Keratinocyte (primary cell): ENCODE results near the gene FYB1. TPM values are rescaled to one million over a fixed set of nuclear protein-coding genes. Genes with fewer than 3 reads are reported as not detected.

Experiments used
- DNase-seq: peaks from one replicate; pipeline ENCODE4 v3.0.0-alpha.2; 2011; ENCODE audit warnings: low read depth, missing footprints, low spot score
- FAIRE-seq: peaks from 2 replicates; lab custom pipeline; 2011; peaks lifted over from hg19 to GRCh38; lab: Jason Lieb, UNC
- H2AFZ ChIP-seq: 2 replicates; pipeline ENCODE4 v1.6.0; 2012; ENCODE audit warnings: low read length, control low read depth, inconsistent platforms; ENCODE audit not compliant: control insufficient read depth
- H3K27ac ChIP-seq: 2 replicates; pipeline ENCODE4 v1.5.1; 2011; ENCODE audit warnings: low read length; ENCODE audit not compliant: control insufficient read depth, insufficient read depth
- H3K27me3 ChIP-seq: 3 replicates; pipeline ENCODE4 v1.6.0; 2011; ENCODE audit warnings: low read length; ENCODE audit not compliant: control insufficient read depth, insufficient read depth; ENCODE audit errors: extremely low read depth
- H3K36me3 ChIP-seq, 2 experiments: 2 replicates in 1 of 2; 3 replicates in 1 of 2; pipeline ENCODE4 v1.5.1; 2011; ENCODE audit warnings: low read length in 2 of 2, mild to moderate bottlenecking in 1 of 2; ENCODE audit not compliant: control insufficient read depth in 2 of 2, insufficient read depth in 2 of 2; ENCODE audit errors: extremely low read depth in 1 of 2
- H3K4me1 ChIP-seq: 3 replicates; pipeline ENCODE4 v1.5.1; 2011; ENCODE audit warnings: low read length; ENCODE audit not compliant: control insufficient read depth, insufficient read depth; ENCODE audit errors: extremely low read depth
- H3K4me2 ChIP-seq: 3 replicates; pipeline ENCODE4 v1.6.0; 2011; ENCODE audit warnings: low read depth, low read length; ENCODE audit not compliant: control insufficient read depth, insufficient read depth; ENCODE audit errors: extremely low read depth
- H3K4me3 ChIP-seq, 3 experiments: fragments of 200-600 bp in 1 of 3; sonication (generic) in 1 of 3; 2 replicates in 2 of 3; 3 replicates in 1 of 3; pipeline ENCODE4 v1.5.1; 2011 to 2016; ENCODE audit warnings: low read length in 3 of 3, mild to moderate bottlenecking in 3 of 3, control low read depth in 2 of 3, inconsistent platforms in 1 of 3, low read depth in 1 of 3, mixed read lengths in 1 of 3, mixed run types in 1 of 3, moderate library complexity in 1 of 3; ENCODE audit not compliant: control insufficient read depth in 2 of 3, insufficient read depth in 2 of 3; ENCODE audit errors: extremely low read depth in 1 of 3
- H3K79me2 ChIP-seq: 2 replicates; pipeline ENCODE4 v1.6.0; 2012; ENCODE audit warnings: low read length; ENCODE audit not compliant: control insufficient read depth, insufficient read depth
- H3K9ac ChIP-seq: 3 replicates; pipeline ENCODE4 v1.6.0; 2011; ENCODE audit warnings: low read length; ENCODE audit not compliant: control insufficient read depth, insufficient read depth; ENCODE audit errors: extremely low read depth
- H3K9me1 ChIP-seq: 3 replicates; pipeline ENCODE4 v1.6.0; 2011; ENCODE audit warnings: low read length; ENCODE audit not compliant: control insufficient read depth, insufficient read depth; ENCODE audit errors: extremely low read depth
- H3K9me3 ChIP-seq: 2 replicates; pipeline ENCODE4 v1.5.1; 2012; ENCODE audit warnings: low read depth, low read length; ENCODE audit not compliant: control insufficient read depth
- H4K20me1 ChIP-seq: 3 replicates; pipeline ENCODE4 v1.6.0; 2011; ENCODE audit warnings: low read length; ENCODE audit not compliant: control insufficient read depth, insufficient read depth; ENCODE audit errors: extremely low read depth
- EZH2 ChIP-seq: IDR thresholded peaks from one replicate; pipeline ENCODE4 v1.6.1; 2012; ENCODE audit warnings: inconsistent platforms, mild to moderate bottlenecking, low read length, moderate library complexity
- dilution Hi-C: fragments of 300-500 bp; cut with MboI; formaldehyde crosslinking; loops from one replicate; pipeline ENCODE4 v1.7.0; 2020; ENCODE audit warnings: low sequenced_read_pairs; ENCODE audit not compliant: extremely low pct_ligation_motif_present
- polyA plus RNA-seq, 5 experiments: library from polyadenylated mRNA; depleted of rRNA in 3 of 5; stranded (reverse) in 3 of 5; stranded (forward) in 1 of 5; unstranded in 1 of 5; fragments of >200 nt; gene quantifications; 1 replicate in 1 of 5; 2 replicates in 3 of 5; 3 replicates in 1 of 5; pipeline versions ENCODE4 v1.2.1 to v1.2.3, GENCODE V29; 2011 to 2012; ENCODE audit warnings: missing spikeins in 2 of 5, low read depth in 1 of 5, low replicate concordance in 1 of 5
- TF ChIP-seq, protein P1 (sequence below), 3 experiments: IDR thresholded peaks in 1 of 3; conservative IDR thresholded peaks in 1 of 3; optimal IDR thresholded peaks in 1 of 3; 2 replicates in 2 of 3; 3 replicates in 1 of 3; pipeline versions ENCODE3 to v1.5.1; 2011; ENCODE audit warnings: low read length in 3 of 3, mild to moderate bottlenecking in 3 of 3, moderate library complexity in 2 of 3, control low read depth in 1 of 3, inconsistent platforms in 1 of 3; ENCODE audit not compliant: insufficient read depth in 2 of 3; ENCODE audit errors: extremely low read depth in 1 of 3

Gene FYB1
- polyA plus RNA-seq, 1 donor (not counting 4 experiments of a cell fraction or from before 2014, with no cell fraction given), result 0.29 TPM

DNA sequence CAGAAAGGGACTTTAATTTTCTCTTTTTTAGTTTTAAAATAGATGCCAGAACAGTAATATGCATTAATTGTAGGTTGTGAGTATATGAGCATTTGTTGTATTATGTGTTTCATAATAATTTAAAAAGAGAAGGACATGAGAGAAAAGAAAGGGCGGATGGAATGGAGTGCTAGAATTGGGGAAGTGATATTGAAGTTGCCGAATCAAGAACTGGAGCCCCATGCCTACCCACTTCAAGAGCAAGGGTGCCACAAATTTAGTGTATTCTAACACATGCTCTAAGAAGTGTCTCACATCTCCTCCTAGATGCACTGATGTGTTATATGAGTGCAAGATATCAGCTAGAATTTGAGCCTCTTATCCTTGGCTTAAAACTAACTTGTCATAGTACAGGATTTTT is 43.6 kb upstream of the FYB1 start:
- dilution Hi-C loops, result no loop called here

DNA sequence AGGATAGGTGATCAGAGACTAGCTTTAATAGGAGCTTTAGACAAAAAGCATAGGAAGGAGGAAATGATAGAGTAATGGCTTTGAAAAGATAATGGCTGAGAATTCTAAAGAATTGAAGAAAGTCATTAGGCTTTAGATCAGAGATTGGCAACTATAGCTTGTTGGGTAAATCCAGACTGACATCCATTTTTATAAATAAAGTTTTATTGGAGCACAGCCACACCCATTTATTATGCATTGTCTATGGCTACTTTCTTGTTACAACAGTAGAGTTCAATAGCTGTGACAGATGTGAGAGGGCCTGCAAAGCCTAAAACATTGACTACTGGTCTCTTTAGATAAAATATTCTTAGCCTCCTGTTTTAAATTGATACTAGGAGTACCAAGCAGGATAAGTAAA is 40.7 kb upstream of the FYB1 start:
- Histone ChIP-seq H3K27ac (no peak overlapping the region), H3K9me3 (no peaks in the 10 kb centered on the region), H3K4me1 (peaks cover 17% of the 10 kb centered on the region), H3K4me3 (no peak overlapping the region), H2AFZ (no peak overlapping the region), H3K4me2 (no peak overlapping the region), H4K20me1 (no peaks in the 10 kb centered on the region), H3K79me2 (no peaks in the 10 kb centered on the region), H3K27me3 (no peaks in the 10 kb centered on the region), H3K36me3 (no peaks in the 10 kb centered on the region), H3K9ac (no peak overlapping the region), H3K9me1 (no peaks in the 10 kb centered on the region)
- DNase-seq, result no peak
- dilution Hi-C loops, result no loop called here
- FAIRE-seq, result no peak
- no peak for TF ChIP-seq EZH2
- TF ChIP-seq, protein P1, sequence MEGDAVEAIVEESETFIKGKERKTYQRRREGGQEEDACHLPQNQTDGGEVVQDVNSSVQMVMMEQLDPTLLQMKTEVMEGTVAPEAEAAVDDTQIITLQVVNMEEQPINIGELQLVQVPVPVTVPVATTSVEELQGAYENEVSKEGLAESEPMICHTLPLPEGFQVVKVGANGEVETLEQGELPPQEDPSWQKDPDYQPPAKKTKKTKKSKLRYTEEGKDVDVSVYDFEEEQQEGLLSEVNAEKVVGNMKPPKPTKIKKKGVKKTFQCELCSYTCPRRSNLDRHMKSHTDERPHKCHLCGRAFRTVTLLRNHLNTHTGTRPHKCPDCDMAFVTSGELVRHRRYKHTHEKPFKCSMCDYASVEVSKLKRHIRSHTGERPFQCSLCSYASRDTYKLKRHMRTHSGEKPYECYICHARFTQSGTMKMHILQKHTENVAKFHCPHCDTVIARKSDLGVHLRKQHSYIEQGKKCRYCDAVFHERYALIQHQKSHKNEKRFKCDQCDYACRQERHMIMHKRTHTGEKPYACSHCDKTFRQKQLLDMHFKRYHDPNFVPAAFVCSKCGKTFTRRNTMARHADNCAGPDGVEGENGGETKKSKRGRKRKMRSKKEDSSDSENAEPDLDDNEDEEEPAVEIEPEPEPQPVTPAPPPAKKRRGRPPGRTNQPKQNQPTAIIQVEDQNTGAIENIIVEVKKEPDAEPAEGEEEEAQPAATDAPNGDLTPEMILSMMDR (optimal IDR thresholded peaks at IDR 0.05 in 1 of 3, IDR thresholded peaks at IDR 0.05 in 1 of 3, conservative IDR thresholded peaks at IDR 0.05 in 1 of 3; ENCODE audit: extremely low read depth in 1 of 3, insufficient read depth in 2 of 3, low read length in 3 of 3), result no peak

More for the DNA sequence above, 43.6 kb upstream of the FYB1 start:
- Histone ChIP-seq H3K4me2 (no peak overlapping the region), H3K27me3 (no peaks in the 10 kb centered on the region), H3K27ac (no peak overlapping the region), H3K9me1 (no peaks in the 10 kb centered on the region), H3K9ac (no peak overlapping the region), H2AFZ (no peak overlapping the region), H3K4me1 (no peaks in the 10 kb centered on the region), H3K9me3 (no peaks in the 10 kb centered on the region), H3K79me2 (no peaks in the 10 kb centered on the region), H3K36me3 (no peaks in the 10 kb centered on the region), H3K4me3 (no peak overlapping the region), H4K20me1 (no peaks in the 10 kb centered on the region)
- DNase-seq, result no peak
- TF ChIP-seq, protein P1 (optimal IDR thresholded peaks at IDR 0.05 in 1 of 3, IDR thresholded peaks at IDR 0.05 in 1 of 3, conservative IDR thresholded peaks at IDR 0.05 in 1 of 3; ENCODE audit: extremely low read depth in 1 of 3, insufficient read depth in 2 of 3, low read length in 3 of 3), result no peak
- no peak for FAIRE-seq
